HG03066 (cell line): ENCODE data around the gene SHB.

Experiments used
- ATAC-seq: cut with Tn5 transposase; IDR thresholded peaks from one replicate; pipeline ENCODE4 v1.9.1; 2021; ENCODE audit warnings: low read depth; ENCODE audit not compliant: unreplicated experiment

SHB gene

GRCh38 chr9:37957664-37957953 lies 111.4 kb downstream of the SHB start:
- ATAC-seq = no peak

- ATAC-seq = no peak
These were observed 111.9 kb downstream of the SHB start for GRCh38 chr9:37956904-37957663.

DNA sequence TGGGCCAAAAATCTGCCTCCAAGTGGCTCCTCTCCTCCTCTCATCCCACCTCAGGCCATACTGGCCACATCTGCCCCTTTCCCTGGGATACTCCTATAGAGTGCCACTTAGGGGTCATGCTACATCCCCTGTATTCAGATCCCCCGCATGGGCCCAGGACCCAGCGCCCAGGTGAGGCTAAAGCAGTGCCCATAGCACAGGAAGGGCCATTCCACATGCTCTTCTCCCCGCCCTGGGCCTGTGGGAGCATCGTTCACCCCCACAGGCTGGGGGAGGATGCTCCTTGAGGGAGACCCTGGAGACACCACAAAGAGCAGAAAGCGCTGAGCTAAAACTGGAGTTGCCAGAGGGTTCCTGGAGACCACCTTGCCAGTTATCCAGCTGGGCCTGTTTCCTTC lies 112.6 kb downstream of the SHB start:
- ATAC-seq = no peak

DNA sequence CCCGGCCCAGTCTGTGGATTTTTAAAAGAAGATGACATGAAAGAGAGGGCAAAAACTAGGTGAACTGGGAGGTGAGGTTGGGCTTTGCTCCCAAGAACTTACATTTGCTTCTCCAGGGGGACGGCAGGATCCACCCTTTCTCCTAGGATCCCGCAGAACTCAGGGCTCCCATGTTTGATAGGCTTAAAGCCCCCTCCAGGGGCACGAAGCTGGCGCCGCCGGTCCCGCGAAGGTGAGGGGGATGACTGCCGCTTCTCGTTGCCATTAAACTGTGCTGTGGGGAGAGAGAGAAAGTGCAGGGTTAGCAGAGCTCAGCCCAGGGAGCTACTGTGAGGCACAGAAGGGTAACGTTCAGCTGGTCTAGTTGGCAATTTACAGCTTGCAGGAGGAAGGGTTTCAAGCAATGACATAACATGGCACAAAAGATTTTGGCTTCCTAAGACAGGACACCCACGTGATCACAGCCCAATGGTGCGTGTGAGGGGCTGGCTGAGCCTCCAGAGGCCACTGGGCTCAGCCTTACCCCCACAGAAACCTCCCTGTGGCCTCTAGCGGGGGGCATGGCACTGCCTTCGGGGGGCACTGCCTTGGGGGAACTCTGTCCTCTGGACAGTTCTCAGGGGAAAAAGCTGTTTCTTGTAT lies 113.1 kb downstream of the SHB start:
- ATAC-seq = no peak

- ATAC-seq = peak; percentile 34
These were observed 114.4 kb downstream of the SHB start for GRCh38 chr9:37954581-37954981.

- ATAC-seq = peak; percentile 64
These were observed 115.1 kb downstream of the SHB start for GRCh38 chr9:37953775-37954437.

GRCh38 chr9:37953206-37953774 lies 115.7 kb downstream of the SHB start:
- ATAC-seq = no peak

- ATAC-seq = no peak
These were observed 116.3 kb downstream of the SHB start for GRCh38 chr9:37952731-37953130.

DNA sequence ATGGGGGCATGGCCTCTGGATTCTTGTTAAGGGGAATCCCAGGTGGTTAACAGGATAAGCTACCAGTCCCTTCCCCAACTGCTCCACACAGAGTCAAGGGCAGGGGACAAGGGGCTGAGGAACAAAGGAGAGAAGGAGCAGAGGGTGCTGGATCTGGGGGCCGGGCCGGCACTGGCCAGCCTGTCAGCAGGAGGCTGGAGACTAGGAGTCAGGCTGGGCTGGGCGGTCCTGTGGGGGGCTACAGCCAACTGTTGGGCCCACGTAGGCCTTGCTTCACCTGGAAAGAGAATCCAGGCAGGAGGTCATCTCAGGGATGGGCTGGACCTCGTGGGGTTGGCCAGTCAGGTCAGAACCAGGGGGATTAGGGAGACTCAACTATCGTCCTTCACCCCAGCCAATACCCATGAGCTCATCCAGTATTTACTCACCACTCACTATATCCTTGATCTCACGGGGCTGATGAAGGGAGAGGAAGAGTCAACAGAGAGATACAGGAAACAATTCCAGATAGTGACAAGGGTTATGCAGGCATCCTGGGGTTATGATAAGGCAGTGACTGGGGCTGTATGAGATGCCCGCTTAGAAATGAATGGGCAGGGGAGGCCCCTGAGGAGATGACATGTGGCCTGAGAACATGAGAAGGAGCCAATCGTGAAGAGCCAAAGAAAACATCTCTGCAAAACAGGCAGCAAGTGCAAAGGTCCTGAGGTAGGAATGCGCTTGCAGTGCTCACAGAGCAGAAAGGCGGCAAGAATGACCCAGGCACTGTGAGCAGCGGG lies 117.2 kb downstream of the SHB start:
- no peak for ATAC-seq

- ATAC-seq = no peak
These were observed 118.5 kb downstream of the SHB start for GRCh38 chr9:37950561-37950960.

- ATAC-seq = no peak
These were observed 119.5 kb downstream of the SHB start for GRCh38 chr9:37949576-37949975.

DNA sequence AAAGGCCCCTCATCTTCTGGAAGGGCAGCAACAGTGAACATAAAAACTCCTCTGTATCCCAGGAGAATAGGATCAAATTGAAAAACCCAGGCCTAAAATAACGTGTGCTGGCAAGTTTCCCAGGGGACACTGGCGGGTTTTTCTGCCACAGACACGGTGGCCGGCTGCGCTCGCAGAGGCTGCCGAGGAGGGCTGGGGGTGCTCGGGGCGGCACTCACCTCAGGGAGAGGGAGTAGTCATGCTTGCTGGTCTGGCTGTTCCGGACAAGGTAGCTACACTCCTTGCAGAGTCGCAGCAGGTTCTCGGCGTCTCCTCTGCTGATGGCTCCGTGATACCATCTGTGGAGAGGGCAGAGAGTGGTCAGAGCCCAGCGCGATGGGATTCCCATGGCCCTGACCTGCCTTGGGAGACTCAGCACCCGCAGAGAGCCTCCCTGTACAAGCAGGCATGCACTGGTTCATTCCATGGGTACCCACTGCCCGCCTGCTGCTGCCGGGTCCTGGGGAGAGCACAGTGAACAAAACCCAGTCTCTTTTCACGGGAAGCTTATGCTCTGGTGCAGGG lies 120.5 kb downstream of the SHB start:
- ATAC-seq = no peak

GRCh38 chr9:37947977-37948376 lies 121.0 kb downstream of the SHB start:
- ATAC-seq = no peak

DNA sequence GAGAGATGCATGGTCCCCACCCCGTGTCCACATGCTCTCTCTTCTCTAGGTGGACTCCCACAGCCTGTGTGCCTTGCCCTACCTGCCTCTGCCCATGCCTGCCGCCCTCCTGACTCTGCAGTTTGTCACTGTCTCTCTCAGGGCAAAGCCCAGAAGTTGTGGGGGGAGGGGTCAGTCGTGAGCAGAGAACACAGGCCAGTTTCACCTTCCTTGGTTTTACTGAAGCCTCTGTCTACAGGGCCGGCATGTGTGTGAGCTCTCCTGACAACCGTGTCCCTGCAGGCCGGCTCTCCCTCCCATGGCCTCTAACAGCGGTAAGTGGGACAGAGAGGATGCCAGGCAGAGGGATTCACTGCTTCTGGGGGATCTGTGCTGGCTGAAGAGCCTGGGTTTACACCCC lies 121.6 kb downstream of the SHB start:
- no peak for ATAC-seq

- ATAC-seq = no peak
These were observed 122.1 kb downstream of the SHB start for GRCh38 chr9:37946971-37947370.

GRCh38 chr9:37946041-37946440 lies 123.0 kb downstream of the SHB start:
- no peak for ATAC-seq

DNA sequence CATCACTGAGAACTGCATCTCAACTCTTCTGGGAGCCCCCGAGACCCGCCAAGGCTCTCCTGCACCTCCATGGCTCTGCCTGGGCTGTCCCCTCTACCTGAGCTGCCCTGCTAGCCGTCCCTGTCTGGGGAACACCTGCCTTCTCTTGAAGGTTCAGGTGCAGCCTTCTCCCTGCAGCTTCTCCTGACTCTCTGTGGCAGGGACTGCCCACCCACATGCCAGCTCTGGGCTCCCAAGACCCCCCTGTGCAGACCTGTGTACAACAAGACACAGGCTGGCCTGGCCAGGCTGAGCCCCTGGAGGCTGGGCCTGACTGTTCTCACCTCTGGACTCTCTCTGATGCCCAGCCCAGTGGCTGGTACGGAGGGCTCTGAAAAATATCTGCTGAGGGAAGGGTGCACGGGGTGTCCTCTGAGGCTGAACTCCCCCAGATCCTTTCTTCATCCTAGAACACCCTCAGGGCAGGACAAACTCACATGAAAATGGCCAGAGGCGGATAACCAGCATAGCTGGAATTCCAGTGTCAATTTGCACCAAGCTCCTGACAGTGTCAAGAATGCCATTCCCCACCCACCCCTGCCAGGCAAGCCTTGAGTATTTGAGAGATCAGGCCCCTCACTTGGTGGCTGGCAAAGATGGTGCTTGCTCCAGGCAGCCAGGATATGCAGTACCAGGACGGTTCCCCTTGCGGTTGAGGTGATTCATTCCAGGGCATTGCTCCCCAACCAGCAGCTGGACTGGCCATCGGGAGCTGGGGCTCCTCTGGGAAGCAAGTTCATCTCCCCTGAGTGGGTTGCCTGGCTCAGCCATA lies 124.2 kb downstream of the SHB start:
- ATAC-seq = no peak

DNA sequence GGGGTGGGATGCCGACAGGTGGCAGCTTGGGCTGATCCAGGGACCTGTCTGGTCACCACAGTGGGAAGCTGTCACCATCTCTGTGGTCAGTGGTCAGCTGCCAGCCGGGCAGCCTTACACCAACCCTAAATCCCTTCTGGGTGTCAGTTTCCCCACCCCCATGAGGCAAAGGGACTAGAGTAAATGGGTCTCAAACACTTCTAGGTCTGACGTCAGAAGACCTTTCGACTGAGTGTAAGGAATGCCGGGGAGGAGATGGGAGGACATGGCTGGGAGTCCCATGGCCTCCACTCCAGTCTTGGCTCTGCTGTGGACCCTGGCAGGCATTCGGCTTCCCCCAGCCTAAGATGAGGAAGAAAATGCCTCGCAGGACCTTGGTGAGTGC lies 124.8 kb downstream of the SHB start:
- no peak for ATAC-seq

- no peak for ATAC-seq
These were observed 125.4 kb downstream of the SHB start for GRCh38 chr9:37943345-37944265.
